ENCODE results near the gene ADCY10. TPM values are rescaled to one million over a fixed set of nuclear protein-coding genes. Genes with fewer than 3 reads are reported as not detected.

The ADCY10 gene, protein sequence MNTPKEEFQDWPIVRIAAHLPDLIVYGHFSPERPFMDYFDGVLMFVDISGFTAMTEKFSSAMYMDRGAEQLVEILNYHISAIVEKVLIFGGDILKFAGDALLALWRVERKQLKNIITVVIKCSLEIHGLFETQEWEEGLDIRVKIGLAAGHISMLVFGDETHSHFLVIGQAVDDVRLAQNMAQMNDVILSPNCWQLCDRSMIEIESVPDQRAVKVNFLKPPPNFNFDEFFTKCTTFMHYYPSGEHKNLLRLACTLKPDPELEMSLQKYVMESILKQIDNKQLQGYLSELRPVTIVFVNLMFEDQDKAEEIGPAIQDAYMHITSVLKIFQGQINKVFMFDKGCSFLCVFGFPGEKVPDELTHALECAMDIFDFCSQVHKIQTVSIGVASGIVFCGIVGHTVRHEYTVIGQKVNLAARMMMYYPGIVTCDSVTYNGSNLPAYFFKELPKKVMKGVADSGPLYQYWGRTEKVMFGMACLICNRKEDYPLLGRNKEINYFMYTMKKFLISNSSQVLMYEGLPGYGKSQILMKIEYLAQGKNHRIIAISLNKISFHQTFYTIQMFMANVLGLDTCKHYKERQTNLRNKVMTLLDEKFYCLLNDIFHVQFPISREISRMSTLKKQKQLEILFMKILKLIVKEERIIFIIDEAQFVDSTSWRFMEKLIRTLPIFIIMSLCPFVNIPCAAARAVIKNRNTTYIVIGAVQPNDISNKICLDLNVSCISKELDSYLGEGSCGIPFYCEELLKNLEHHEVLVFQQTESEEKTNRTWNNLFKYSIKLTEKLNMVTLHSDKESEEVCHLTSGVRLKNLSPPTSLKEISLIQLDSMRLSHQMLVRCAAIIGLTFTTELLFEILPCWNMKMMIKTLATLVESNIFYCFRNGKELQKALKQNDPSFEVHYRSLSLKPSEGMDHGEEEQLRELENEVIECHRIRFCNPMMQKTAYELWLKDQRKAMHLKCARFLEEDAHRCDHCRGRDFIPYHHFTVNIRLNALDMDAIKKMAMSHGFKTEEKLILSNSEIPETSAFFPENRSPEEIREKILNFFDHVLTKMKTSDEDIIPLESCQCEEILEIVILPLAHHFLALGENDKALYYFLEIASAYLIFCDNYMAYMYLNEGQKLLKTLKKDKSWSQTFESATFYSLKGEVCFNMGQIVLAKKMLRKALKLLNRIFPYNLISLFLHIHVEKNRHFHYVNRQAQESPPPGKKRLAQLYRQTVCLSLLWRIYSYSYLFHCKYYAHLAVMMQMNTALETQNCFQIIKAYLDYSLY (N-terminal part only)
- under 0.01 and 0.39 TPM in 2 replicates for total RNA-seq

DNA sequence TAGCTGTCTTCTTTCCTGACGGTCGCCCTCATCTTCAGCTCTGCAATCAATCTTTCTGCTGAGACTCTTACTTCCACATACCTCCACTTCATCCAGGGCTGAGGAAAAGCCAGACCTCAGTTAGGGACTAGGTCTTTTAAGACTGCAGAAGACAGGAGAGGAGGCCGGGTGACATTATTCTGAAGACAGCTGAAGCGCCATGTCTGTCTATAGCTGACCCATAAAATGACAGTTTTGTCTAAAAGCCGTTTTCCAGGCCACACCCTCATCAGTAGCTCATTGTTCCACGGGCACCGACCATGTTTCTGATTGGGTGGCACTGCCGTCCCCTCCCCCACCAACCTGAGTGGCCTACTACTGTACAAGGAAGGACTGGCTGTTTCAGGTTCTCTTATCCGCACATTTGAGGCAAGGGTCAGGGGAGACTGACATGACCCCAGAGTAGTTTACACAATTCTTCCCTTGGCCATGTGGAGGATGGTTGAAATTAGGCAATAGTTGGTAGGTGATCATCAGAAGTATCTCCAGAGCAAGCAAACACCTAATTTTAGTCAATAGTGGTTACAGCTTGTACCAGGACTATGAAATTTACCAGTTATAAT is at the start of gene ADCY10:
Gene ADCY10 (minus strand): TSS at position 240 of the 602 bp plus-strand sequence. CDS start 8,994 bp downstream, outside the sequence.

GRCh38 chr1:167936930-167937708 is 23.2 kb upstream of the ADCY10 start, which contains the start of gene MPC2:
TSS of gene MPC2 (minus strand) at chr1:167937072. CDS start at chr1:167935841, 1,231 bp downstream.

DNA sequence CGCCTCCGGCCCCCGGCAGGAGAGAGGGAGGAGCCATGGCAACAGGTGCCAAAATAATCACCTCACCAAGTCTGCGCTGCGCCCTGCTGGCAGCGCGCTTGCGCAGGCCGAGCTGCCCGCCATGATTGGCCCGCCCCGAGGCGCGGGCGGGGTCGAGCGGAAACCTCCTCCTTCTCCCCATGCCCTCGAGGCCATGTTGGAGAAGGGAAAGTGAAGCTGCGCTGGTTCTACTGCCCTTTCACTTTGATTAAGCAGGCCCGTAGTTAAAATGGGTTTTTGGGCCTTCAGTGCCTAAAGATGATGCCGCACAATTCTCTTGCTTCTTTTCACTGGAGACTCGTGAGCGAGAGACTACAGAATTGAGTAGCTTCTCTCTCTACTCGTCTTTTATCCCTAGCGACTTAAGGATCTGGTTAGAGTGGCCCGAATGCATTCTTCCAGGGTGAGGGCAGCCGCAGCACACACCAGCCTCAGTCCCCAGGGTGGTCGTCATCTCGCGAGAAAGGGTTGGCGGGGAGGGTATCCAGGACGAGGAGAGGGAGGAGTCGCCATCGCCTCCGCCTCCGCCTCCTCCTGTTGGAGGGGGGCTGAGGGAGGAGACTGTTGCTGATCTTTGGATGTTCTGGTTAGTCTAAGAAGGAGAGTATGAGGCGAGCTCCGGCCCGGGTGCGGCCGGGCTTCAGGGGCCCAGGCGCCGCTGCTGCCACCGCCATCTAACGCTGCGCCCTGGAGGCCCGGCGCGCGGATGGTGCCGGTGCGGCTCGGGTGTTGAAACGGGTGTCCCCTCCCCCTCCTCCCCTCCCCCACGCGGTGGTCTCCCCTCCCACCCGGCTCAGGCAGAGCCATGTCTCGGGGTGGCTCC is 22.4 kb upstream of the ADCY10 start, which contains the start of gene DCAF6:
Gene DCAF6 (plus strand): TSS at position 616 of the 862 bp plus-strand sequence. CDS start 229 bp downstream, at position 845.

Other genes starting within 250 kb of the ADCY10 start
- 81.9 and 88.4 TPM in 2 replicates for gene MPZL1, start 192.2 kb downstream of the ADCY10 start, total RNA-seq
- gene DCAF6, start 22.5 kb upstream of the ADCY10 start, total RNA-seq = 54.0 and 56.5 TPM in 2 replicates
- gene MPC2, start 22.9 kb upstream of the ADCY10 start, total RNA-seq = 21.5 and 26.5 TPM in 2 replicates
- 4.0 and 7.8 TPM in 2 replicates for gene GPR161, start 222.8 kb upstream of the ADCY10 start, total RNA-seq